Right atrium auricular region (tissue), 2 donors: Measurements from ENCODE around the gene CDH13. TPM values are rescaled to one million over a fixed set of nuclear protein-coding genes. Genes with fewer than 3 reads are reported as not detected.

ENCODE experiments used
- DNase-seq: peaks from one replicate; pipeline ENCODE4 v3.0.0-alpha.2; 2019; ENCODE audit warnings: low spot score
- H3K27ac ChIP-seq, 2 donors: fragments of 200-600 bp; sonication (generic); 1 replicate in 1 of 2; 2 replicates in 1 of 2; pipeline ENCODE4 v1.5.1; 2016 to 2019
- H3K27me3 ChIP-seq, 2 donors: fragments of 200-600 bp; sonication (generic); one replicate each; pipeline versions ENCODE4 v1.5.1 to v1.6.0; 2017 to 2019
- H3K36me3 ChIP-seq: fragments of 200-600 bp; sonication (generic); one replicate; pipeline ENCODE4 v1.5.1; 2016
- H3K4me1 ChIP-seq, 2 donors: fragments of 200-600 bp; sonication (generic); one replicate each; pipeline versions ENCODE4 v1.5.1 to v1.6.0; 2017 to 2019
- H3K4me3 ChIP-seq, 2 donors: fragments of 200-600 bp; sonication (generic); 1 replicate in 1 of 2; 2 replicates in 1 of 2; pipeline ENCODE4 v1.5.1; 2017 to 2019; ENCODE audit warnings: mild to moderate bottlenecking in 1 of 2, moderate library complexity in 1 of 2
- H3K9me3 ChIP-seq, 2 donors: fragments of 200-600 bp; sonication (generic); one replicate each; pipeline ENCODE4 v1.5.1; 2019
- CTCF ChIP-seq, 2 donors: fragments of 200-600 bp; sonication (generic); IDR thresholded peaks; one replicate each; pipeline ENCODE4 v1.5.1; 2019; ENCODE audit warnings: antibody characterized with exemption in 2 of 2
- total RNA-seq, 2 donors: library from RNA; depleted of rRNA; stranded (reverse); fragments of >200 nt; gene quantifications; one replicate each; pipeline ENCODE4 v1.1.0, GENCODE V29; 2016

The CDH13 gene
- total RNA-seq, 2 donors from 2014 or later, result 75.4 to 85.9 TPM

DNA sequence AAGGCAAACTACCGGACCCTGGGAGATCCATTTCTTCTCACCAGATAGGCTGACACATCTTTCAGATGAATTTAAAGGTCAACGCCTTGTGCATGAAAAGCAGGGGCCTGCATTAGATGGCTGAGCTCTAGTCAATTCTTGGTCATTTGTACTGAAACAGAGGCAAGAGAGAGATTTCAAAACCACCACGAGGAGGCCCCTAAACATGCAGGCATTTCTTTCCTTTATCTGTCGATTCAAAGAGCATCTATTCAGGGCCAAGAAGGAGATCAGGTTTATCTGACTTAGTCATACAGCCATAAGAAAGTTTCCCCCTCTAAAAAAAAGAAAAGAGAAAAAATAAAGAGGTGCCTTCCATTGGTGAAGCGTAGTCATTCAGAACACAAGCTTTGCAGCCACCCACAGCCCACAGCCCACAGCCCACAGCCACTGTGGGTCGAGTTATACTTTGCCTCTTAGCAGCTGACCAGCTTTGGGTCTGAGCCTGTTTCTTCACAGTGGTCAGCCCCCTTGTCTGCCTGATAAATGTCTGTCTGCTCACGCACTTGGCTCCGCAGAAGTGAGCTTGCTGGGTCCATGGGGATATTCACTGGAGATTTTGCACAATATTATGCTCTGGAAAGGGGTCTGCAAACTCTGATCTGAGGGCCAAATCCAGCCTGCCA lies 207.5 kb downstream of the CDH13 start:
- no peak for TF ChIP-seq CTCF (IDR thresholded peaks at IDR 0.05)
- H3K4me3 ChIP-seq, result no peak overlapping the region
- H3K36me3 ChIP-seq, result no peaks in the 10 kb centered on the region

DNA sequence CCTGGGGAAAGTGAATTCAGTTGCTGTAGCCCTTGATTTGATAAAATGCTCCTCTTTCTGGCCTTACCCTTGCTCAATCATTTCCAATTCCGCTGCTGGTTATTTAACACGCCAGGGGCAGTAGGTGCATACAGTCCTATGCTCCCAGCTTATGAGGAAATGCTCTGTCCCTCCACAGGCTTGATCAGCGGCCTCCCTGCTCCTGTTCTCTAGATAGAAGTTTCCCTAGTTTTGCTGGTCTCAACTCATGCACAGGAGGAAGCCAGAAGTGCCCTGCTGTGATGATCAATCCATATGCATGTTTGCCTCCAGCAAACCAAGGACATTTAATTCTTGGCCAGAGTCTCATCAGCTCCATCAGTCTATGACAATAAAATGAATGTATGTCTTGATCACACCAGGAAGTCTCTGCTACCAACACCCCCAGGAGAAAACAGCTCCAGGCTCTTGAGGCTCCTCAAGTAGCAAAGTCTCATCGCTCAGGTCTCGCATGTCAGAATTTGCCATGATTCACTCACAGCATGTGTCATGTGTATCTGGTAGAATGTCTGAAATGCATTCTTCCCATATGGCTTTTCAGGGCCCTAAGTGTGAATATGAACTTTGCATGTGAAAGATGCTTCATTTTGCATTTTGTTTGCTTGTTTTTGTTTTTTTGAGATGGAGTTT lies 208.9 kb downstream of the CDH13 start:
- Histone ChIP-seq H3K27me3 (no peaks in the 10 kb centered on the region), H3K4me3 (no peak overlapping the region), H3K36me3 (no peaks in the 10 kb centered on the region), H3K9me3 (no peaks in the 10 kb centered on the region), H3K27ac (no peak overlapping the region), H3K4me1 (peaks cover 0 to 7% of the 10 kb centered on the region in 2 donors)
- DNase-seq, result no peak
- TF ChIP-seq CTCF (IDR thresholded peaks at IDR 0.05), result no peak

More for the DNA sequence above, 207.5 kb downstream of the CDH13 start:
- H3K27ac ChIP-seq, result no peak overlapping the region
- H3K27me3 ChIP-seq, result no peaks in the 10 kb centered on the region
- no peaks in the 10 kb centered on the region for H3K9me3 ChIP-seq
- no peak for DNase-seq
- peaks cover 0 to 7% of the 10 kb centered on the region in 2 donors for H3K4me1 ChIP-seq

- H3K27me3 ChIP-seq, result no peaks in the 10 kb centered on the region
- H3K27ac ChIP-seq, result no peak overlapping the region
- H3K4me3 ChIP-seq, result no peak overlapping the region
- no peak for TF ChIP-seq CTCF (IDR thresholded peaks at IDR 0.05)
- H3K36me3 ChIP-seq, result no peaks in the 10 kb centered on the region
- DNase-seq, result no peak
- no peaks in the 10 kb centered on the region for H3K9me3 ChIP-seq
- H3K4me1 ChIP-seq, result no peaks in the 10 kb centered on the region
Measured at GRCh38 chr16:82841108-82841507, 214.3 kb downstream of the CDH13 start.

- no peaks in the 10 kb centered on the region for H3K27me3 ChIP-seq
- H3K27ac ChIP-seq, result no peak overlapping the region
- DNase-seq, result no peak
- H3K9me3 ChIP-seq, result no peaks in the 10 kb centered on the region
- no peaks in the 10 kb centered on the region for H3K4me1 ChIP-seq
- no peak for TF ChIP-seq CTCF (IDR thresholded peaks at IDR 0.05)
- no peaks in the 10 kb centered on the region for H3K36me3 ChIP-seq
- H3K4me3 ChIP-seq, result no peak overlapping the region
Measured at GRCh38 chr16:82843606-82844271, 217.0 kb downstream of the CDH13 start.

DNA sequence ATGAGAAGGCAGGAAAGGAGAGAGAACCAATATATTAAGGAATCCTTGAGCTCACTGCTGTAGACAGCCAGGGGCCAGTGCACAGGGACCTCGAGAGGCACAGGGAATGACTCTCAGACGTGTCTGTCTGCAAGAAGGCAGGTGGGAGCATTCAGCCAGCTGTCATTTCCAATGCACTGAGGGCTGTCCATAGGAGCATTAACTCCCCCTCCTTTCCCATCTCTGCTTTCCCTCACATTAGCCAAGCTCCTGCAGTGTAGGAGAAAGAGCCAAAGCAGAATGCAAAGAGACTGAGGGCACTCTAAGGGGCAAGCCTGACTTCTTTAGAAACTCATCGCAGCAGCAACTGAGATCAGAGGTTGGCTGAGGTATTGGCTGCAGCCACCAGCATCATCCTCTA lies 218.3 kb downstream of the CDH13 start:
- no peak overlapping the region for H3K27ac ChIP-seq
- no peaks in the 10 kb centered on the region for H3K9me3 ChIP-seq
- DNase-seq, result no peak
- no peaks in the 10 kb centered on the region for H3K36me3 ChIP-seq
- no peaks in the 10 kb centered on the region for H3K27me3 ChIP-seq
- H3K4me3 ChIP-seq, result no peak overlapping the region
- H3K4me1 ChIP-seq, result no peaks in the 10 kb centered on the region
- TF ChIP-seq CTCF (IDR thresholded peaks at IDR 0.05), result no peak
